ENCODE data around the gene RAD21L1.

The RAD21L1 gene

DNA sequence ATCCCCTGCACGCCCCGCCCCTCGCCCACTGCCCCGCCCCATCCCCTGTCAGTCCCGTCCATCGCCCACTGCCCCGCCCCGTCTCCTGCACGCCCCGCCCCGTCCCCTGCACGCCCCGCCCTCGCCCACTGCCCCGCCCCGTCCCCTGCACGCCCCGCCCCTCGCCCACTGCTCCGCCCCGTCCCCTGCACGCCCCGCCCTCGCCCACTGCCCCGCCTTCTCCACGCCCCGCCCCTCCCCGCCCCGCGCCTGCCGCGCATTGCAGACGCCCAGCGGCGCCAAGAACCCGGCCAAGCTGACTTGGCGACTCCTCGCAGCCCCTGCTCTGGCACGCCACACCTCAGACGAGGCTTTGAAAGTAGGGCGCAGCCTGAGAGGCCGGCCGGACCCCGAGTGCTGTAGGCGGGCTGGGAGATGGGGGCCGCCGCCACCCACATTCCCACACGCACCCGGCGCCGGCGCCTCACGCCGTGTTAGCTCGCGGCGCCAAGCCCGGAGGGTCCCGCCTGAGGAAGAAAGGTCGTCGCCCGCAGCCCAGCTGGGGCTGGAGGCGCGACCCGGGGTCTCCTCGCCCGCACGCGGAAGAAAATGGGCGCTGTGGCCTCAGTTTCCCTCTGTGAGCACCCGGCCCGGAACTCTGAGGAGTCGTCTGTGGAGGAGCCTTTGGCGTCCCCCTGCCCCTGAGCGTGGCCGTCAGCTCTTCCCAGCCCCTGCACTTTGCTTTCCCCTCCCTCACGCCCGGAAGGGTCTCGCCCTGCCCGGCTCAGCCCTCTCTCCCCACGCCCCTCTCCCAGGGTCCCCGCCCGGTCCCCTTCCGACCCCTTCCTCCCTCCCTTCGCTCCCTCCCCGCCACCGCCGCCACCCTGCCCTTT is at the start of gene RAD21L1:
TSS of gene RAD21L1 (plus strand) at position 262 of the 872 bp plus-strand sequence. CDS start 2,410 bp downstream, outside the sequence.
- peak; percentile 93 for DNase-seq (ENCODE audit: low spot score)

- no peak for DNase-seq (ENCODE audit: low spot score)
Observed at GRCh38 chr20:1177680-1178079, 48.2 kb upstream of the RAD21L1 start.

GRCh38 chr20:1178103-1178502 is 47.7 kb upstream of the RAD21L1 start:
- DNase-seq (ENCODE audit: low spot score), result no peak

- no peak for DNase-seq (ENCODE audit: low spot score)
Observed at GRCh38 chr20:1178623-1179022, 47.2 kb upstream of the RAD21L1 start.

GRCh38 chr20:1180949-1181348 is 44.9 kb upstream of the RAD21L1 start:
- no peak for DNase-seq (ENCODE audit: low spot score)

DNA sequence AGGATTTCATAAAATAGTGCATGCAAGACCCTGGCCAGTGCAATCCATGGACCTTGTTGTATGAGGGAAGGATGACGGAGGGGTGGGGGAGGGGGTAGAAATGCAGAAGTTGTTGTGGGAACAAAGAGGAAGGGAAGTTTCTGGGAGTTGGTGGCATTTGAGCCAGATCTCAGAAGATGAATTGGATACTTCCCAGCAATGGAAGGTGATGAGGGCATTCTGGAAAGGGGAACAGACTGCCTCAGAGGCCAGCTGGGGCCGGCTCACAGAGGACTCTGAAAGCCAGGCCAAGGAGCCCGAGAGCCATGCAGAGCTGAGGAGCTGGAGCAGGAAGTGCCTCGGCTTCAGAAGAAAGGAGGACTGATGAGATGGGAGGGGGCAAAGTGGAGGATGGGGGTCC is 43.7 kb upstream of the RAD21L1 start:
- DNase-seq (ENCODE audit: low spot score), result no peak

DNA sequence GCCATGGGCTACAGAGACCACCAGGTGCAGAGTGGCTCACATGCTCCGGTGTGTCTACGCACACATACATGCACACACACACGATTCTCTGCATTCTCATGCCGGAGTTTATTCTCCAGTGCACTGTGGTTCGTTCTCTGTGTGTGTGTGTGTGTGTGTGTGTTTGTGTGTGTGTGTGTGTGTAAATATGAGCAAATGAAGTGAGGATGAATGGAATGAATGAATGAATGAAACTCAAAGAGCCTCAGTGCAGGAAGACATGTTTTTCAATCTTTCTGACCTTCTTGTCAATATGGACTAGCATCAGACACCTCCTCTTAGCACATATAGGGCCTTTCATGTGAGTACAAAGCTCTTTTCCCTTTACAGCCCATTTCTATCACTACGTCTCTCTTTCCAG is 42.7 kb upstream of the RAD21L1 start:
- no peak for DNase-seq (ENCODE audit: low spot score)

GRCh38 chr20:1184260-1184637 is 41.6 kb upstream of the RAD21L1 start:
- DNase-seq (ENCODE audit: low spot score), result no peak

GRCh38 chr20:1184638-1185315 is 41.1 kb upstream of the RAD21L1 start, which contains the start of gene TMEM74B:
TSS of gene TMEM74B (minus strand) at chr20:1184981. CDS start at chr20:1183801, 1,180 bp downstream.
- peak; percentile 26 for DNase-seq (ENCODE audit: low spot score)

GRCh38 chr20:1185316-1185741 is 40.5 kb upstream of the RAD21L1 start:
- DNase-seq (ENCODE audit: low spot score), result peak; percentile 21

DNA sequence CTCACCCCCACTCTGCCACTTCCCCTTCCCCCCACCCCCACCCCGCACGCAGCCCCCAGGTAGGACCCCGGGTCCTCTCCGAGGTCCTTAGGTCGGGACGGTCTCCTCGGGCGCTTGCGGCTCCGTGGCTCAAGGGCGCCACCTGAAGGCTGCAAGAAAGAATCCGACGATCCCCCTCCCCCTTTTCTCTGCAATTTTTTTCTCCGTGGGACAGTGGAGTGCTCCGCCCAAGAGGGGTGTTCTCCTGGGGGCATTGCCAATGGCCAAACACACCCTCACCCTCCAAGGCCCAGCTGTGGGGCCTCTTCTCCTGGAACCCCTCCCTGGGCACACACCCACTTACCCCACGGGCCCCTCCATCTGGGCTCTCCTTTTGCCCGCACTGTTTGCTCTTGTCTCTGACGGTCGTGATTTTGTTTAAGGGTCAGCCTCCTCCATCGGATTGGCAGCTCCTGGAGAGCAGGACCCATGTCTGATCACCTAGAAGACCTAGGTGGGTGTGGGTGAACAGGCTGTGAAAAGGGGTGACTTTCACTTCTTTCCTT is 40.0 kb upstream of the RAD21L1 start:
- peak; percentile 69 for DNase-seq (ENCODE audit: low spot score)

GRCh38 chr20:1186367-1186991 is 39.4 kb upstream of the RAD21L1 start:
- DNase-seq (ENCODE audit: low spot score), result no peak

DNA sequence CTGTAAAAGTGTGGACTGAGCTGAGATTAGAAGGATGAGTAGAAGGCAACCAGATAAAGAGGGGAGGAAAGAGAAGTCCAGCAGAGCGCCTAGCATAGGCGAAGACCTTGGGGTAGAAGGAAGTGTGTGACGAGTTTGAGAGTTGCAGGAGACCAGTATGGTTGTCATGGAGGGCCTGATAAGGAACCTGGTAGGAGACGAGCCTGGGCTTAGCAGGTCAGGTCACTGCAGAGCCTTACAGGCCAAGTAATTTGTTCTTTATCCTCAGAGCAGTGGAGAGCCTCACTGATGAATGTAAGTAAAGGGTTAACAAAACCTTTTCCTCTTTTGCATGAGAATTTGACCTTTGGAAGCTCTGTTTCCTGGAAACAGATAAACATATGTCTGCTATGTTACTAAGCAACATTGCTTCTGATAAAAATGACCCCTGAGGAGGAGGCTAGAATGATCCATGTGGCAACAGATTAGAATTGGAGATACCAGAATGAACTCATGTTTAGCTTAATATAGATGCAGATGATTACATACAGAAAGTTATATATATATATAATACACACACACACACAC is 38.2 kb upstream of the RAD21L1 start:
- no peak for DNase-seq (ENCODE audit: low spot score)

DNA sequence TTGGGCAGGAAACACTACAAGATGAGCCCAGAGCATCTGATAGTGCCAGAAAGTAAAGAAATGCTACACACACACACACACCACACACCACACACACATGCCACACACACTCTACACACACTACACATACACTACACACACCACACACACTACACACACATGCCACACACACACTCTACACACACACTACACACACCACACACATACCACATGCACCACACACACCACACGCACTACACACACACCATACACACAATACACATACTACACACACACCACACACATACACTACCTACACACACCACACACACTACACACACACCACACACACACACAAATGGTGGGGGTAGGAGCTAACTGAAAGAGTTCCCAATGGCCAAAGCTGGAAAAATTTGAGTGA is 37.5 kb upstream of the RAD21L1 start:
- DNase-seq (ENCODE audit: low spot score), result no peak

DNA sequence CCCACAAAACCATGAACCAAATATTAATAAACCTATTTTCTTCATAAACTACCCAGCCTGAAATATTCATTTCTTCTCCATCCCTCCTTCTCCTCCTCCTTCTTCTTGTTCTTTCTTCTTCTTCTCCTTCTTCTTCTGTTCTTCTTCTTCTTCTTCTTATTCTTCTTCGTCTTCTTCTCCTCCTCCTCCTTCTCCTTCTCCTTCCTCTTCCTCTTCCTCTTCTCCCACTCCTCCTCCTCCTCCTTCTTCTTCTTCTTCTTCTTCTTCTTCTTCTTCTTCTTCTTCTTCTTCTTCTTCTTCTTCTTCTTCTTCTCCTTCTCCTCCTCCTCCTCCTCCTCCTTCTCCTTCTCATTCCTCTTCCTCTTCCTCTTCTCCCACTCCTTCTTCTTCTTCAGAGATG is 36.0 kb upstream of the RAD21L1 start:
- no peak for DNase-seq (ENCODE audit: low spot score)

- DNase-seq (ENCODE audit: low spot score), result no peak
Observed at GRCh38 chr20:1190847-1191246, 35.0 kb upstream of the RAD21L1 start.

- DNase-seq (ENCODE audit: low spot score), result no peak
Observed at GRCh38 chr20:1191299-1191698, 34.5 kb upstream of the RAD21L1 start.

DNA sequence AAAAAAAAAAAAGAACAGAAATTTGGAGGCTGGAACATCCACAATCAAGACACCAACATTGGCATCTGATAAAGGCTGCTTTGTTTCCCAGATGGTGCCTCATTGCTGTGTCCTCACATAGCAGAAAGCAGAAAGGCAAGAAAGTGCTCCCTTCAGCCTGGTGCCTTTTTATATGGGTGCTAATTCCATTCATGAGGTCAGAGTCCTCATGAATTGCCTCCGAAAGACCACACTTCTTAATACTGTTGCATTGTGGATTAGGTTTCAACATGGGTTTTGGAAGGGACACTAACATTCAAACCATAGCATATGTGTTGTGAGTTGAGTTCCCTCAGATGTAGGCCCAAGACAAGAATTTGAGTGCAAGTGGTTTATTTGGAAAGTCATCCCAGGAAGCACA is 30.6 kb upstream of the RAD21L1 start:
- DNase-seq (ENCODE audit: low spot score), result no peak

DNA sequence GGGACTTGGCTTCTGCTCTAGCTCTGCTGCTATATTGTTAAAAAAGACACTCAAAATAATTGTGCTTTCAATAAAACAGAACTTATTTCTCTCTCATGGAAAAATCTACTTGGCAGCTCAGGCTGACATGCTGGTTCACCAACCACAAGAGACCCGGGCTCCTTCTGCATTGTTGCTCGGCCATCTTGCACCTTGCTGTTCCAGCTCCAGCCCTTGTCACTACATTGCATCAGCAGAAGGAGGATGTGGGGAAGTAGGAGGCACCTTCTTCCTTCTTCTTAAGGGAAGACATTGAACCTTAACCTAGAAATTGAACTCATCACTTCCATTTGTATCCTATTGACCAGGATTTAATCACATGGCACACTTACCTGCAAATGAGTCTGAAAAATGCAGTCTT is 29.2 kb upstream of the RAD21L1 start:
- DNase-seq (ENCODE audit: low spot score), result no peak

GRCh38 chr20:1197801-1198200 is 28.0 kb upstream of the RAD21L1 start:
- DNase-seq (ENCODE audit: low spot score), result no peak

GRCh38 chr20:1198751-1199150 is 27.1 kb upstream of the RAD21L1 start:
- no peak for DNase-seq (ENCODE audit: low spot score)

- DNase-seq (ENCODE audit: low spot score), result no peak
Observed at GRCh38 chr20:1199212-1199873, 26.5 kb upstream of the RAD21L1 start.

All from germinal center (tissue), 1 donor.